ENCODE measurements around the gene WHRN.

Gene WHRN

GRCh38 chr9:114357911-114358328 lies 147.4 kb downstream of the WHRN start:
- DNase-seq, result no peak

GRCh38 chr9:114357360-114357759 lies 147.9 kb downstream of the WHRN start:
- no peak for DNase-seq

- no peak for DNase-seq
These were observed 148.5 kb downstream of the WHRN start for GRCh38 chr9:114356792-114357191.

GRCh38 chr9:114355821-114356220 lies 149.5 kb downstream of the WHRN start:
- no peak for DNase-seq

Measured in NCI-H2171 treated with DMSO at 0.1 percent for 48 hours (cell line).